Adrenal gland (tissue), 12 donors: ENCODE results near the gene RGS6. TPM values are rescaled to one million over a fixed set of nuclear protein-coding genes. Genes with fewer than 3 reads are reported as not detected.

Experiments used
- DNase-seq, 7 donors: peaks; one replicate each; pipeline ENCODE4 v3.0.0-alpha.2; 2019 to 2020
- H3K27ac ChIP-seq, 5 donors: fragments of 200-600 bp; sonication (generic) in 4 of 5; 1 replicate in 3 of 5; 2 replicates in 2 of 5; pipeline versions ENCODE4 v1.5.1 to v1.8.0; 2016 to 2020; ENCODE audit warnings: mild to moderate bottlenecking in 1 of 5
- H3K27me3 ChIP-seq: fragments of 200-600 bp; 2 replicates; pipeline ENCODE4 v1.8.0; 2021
- H3K36me3 ChIP-seq, 2 donors: fragments of 200-600 bp; replicated peaks in 1 of 2; 1 replicate in 1 of 2; 2 replicates in 1 of 2; pipeline versions ENCODE4 v1.5.1 to v1.8.0; 2018 to 2022
- H3K4me1 ChIP-seq, 2 donors: fragments of 200-600 bp; replicated peaks in 1 of 2; 1 replicate in 1 of 2; 2 replicates in 1 of 2; pipeline versions ENCODE4 v1.5.1 to v1.8.0; 2018 to 2021
- H3K4me3 ChIP-seq, 4 donors: fragments of 200-600 bp; sonication (generic) in 3 of 4; one replicate each; pipeline ENCODE4 v1.5.1; 2016 to 2018
- H3K9me3 ChIP-seq, 3 donors: fragments of 200-600 bp; sonication (generic) in 1 of 3; replicated peaks in 1 of 3; 1 replicate in 2 of 3; 2 replicates in 1 of 3; pipeline versions ENCODE4 v1.5.1 to v1.8.0; 2016 to 2021
- POLR2A ChIP-seq, 2 donors: fragments of 450-650 bp; IDR thresholded peaks; one replicate each; pipeline ENCODE4 v1.6.1; 2017; ENCODE audit warnings: antibody characterized with exemption in 2 of 2, mild to moderate bottlenecking in 2 of 2, moderate library complexity in 1 of 2
- WGBS, 4 donors: extraction: QIAGEN DNeasy Blood & Tissue Kit in 2 of 4; methylation state at CpG; one replicate each; pipeline versions ENCODE4 v1.1.5 to v1.1.7; 2013 to 2017; 5-methylcytosine and 5-hydroxymethylcytosine counted together
- intact Hi-C, 2 donors: fragments of 100-400 bp; cut with DNase I; formaldehyde crosslinking; loops; one replicate each; pipeline versions ENCODE4 v1.14.1 to v1.15.0; 2022 to 2023
- polyA plus RNA-seq, 3 donors: library from polyadenylated mRNA; stranded (reverse); fragments of 200-250 nt in 2 of 3; fragments of 350-450 nt in 1 of 3; fragmentation: Illumina TruSeq in 1 of 3; extraction: RNeasy Lipid Tissue Mini Kit (QIAGEN cat#74804) in 1 of 3; gene quantifications; one replicate each; pipeline ENCODE4 v1.2.3, GENCODE V29; 2013 to 2014
- total RNA-seq, 9 donors: library from RNA; depleted of rRNA in 4 of 9; stranded (reverse); fragments of >200 nt in 4 of 9; fragments of 120-200 nt in 1 of 9; fragmentation: NEBNext Ultra II Directional in 1 of 9; extraction: Animal tissue kit (Norgen Biotek cat#: 25700) in 1 of 9; gene quantifications; one replicate each; pipeline versions ENCODE4 v1.1.0 to v1.2.4, GENCODE V29; 2013 to 2023
- TF ChIP-seq, protein P1 (sequence below), 6 experiments: fragments of 450-650 bp in 4 of 6; fragments of 200-600 bp in 2 of 6; sonication (generic) in 1 of 6; IDR thresholded peaks; 1 replicate in 5 of 6; 2 replicates in 1 of 6; pipeline versions ENCODE4 v1.5.1 to v1.8.0; 2016 to 2021; ENCODE audit warnings: antibody characterized with exemption in 6 of 6, mild to moderate bottlenecking in 2 of 6, moderate library complexity in 1 of 6
- donor health status: healthy with polysubstance abuse.
- donor health status: Bipolar disorder and iron deficiency.
- donor health status: DM: yes; HTN: yes; CAD: no.
- donor health status: DM: no; HTN: no; CAD: no.
- donor health status: DM: no; HTN: no; CAD: no.
- donor health status: DM: yes; HTN: yes; CAD: no.

Gene RGS6
- total and polyA plus RNA-seq, 12 donors = 0.06 to 4.3 (median 0.41) TPM; not detected in 1

DNA sequence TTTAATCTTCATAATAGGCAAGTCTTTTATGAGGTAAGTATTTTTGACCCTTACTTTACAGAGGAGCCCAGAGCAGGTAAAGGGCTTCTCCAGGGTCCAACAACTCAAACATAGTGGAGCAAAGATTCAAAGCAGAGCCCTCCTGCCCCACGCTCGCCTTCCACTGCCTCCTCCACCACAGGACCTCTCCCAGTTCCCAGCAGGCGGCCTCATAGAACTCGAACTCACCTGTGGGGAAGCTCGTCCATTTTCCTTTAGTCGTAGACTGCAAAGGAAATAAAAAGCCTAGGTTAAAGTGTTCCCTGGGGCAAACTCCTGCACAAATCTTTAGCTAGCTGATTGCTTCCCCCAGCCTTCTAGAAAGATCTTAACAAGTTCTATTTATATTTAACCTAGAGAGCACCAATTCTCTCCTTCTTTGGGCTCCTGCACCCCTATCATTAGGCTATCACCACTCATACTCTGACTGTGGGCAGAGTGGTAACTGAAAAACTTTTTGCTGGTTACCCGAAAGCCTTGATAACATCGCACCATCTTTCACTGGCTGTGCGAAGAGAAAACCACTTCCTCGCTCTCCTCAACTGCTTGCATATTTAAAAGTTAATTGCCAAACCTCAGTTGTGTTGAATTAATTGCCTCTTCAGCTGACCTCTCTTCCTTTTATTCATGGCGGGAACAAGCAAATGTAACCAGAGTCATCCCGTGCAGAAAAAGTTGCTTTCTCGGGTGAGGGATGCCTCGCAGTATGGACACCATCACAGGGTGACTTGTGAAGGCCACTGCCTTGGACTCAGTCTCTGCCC is 662.1 kb downstream of the RGS6 start:
- Histone ChIP-seq H3K4me1 (no peaks in the 10 kb centered on the region), H3K36me3 (no peaks in the 10 kb centered on the region), H3K27me3 (no peaks in the 10 kb centered on the region), H3K4me3 (no peak overlapping the region), H3K9me3 (no peaks in the 10 kb centered on the region), H3K27ac (no peak overlapping the region)
- no peak for DNase-seq
- 75 to 85% (median 81%) methylated on average over 14 of the region's 14 CpGs for WGBS, 4 donors
- intact Hi-C loops = no loop called here
- TF ChIP-seq, protein P1, sequence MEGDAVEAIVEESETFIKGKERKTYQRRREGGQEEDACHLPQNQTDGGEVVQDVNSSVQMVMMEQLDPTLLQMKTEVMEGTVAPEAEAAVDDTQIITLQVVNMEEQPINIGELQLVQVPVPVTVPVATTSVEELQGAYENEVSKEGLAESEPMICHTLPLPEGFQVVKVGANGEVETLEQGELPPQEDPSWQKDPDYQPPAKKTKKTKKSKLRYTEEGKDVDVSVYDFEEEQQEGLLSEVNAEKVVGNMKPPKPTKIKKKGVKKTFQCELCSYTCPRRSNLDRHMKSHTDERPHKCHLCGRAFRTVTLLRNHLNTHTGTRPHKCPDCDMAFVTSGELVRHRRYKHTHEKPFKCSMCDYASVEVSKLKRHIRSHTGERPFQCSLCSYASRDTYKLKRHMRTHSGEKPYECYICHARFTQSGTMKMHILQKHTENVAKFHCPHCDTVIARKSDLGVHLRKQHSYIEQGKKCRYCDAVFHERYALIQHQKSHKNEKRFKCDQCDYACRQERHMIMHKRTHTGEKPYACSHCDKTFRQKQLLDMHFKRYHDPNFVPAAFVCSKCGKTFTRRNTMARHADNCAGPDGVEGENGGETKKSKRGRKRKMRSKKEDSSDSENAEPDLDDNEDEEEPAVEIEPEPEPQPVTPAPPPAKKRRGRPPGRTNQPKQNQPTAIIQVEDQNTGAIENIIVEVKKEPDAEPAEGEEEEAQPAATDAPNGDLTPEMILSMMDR (IDR thresholded peaks at IDR 0.05) = no peak
- TF ChIP-seq POLR2A (IDR thresholded peaks at IDR 0.05) = no peak

DNA sequence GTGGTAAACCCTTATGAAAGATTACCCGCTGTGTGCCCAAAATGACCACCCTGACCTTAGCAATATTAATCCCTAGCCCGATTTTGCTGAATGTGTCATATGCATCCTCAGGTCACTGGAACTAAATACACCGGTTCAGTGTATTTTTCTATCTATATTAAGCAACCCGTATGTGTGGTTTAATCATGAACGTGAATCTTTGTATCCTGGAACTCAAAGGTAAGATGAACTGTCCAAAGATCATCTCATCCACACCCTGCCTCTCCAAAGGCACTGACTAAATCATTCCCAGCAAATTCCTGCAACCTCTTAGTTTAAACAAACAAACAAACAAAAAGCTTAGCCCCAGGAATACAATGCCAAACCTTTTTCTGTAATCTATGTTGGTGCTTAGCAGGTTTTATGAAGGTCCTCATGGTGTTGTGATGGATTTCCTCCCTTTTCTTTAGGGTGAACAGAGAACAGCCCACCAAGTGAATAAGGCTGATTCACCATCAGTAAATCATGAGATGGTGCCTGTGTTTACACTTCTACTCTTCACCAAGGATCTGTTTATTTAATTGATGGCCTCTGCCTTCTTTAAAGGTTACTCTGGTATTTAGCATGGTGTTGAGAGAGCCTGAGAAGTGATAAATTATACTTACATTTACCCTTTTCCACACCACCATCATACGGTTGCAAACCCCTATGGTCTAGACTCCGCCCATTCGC is 663.1 kb downstream of the RGS6 start:
- H3K4me3 ChIP-seq = no peak overlapping the region
- H3K36me3 ChIP-seq = no peaks in the 10 kb centered on the region
- no peaks in the 10 kb centered on the region for H3K4me1 ChIP-seq
- no peaks in the 10 kb centered on the region for H3K27me3 ChIP-seq
- intact Hi-C loops = no loop called here
- H3K9me3 ChIP-seq = no peaks in the 10 kb centered on the region
- DNase-seq = no peak
- 89 to 91% (median 89%) methylated on average over 8 of the region's 8 CpGs for WGBS, 4 donors
- no peak overlapping the region for H3K27ac ChIP-seq
- TF ChIP-seq, protein P1 (IDR thresholded peaks at IDR 0.05) = no peak
- TF ChIP-seq POLR2A (IDR thresholded peaks at IDR 0.05) = no peak

DNA sequence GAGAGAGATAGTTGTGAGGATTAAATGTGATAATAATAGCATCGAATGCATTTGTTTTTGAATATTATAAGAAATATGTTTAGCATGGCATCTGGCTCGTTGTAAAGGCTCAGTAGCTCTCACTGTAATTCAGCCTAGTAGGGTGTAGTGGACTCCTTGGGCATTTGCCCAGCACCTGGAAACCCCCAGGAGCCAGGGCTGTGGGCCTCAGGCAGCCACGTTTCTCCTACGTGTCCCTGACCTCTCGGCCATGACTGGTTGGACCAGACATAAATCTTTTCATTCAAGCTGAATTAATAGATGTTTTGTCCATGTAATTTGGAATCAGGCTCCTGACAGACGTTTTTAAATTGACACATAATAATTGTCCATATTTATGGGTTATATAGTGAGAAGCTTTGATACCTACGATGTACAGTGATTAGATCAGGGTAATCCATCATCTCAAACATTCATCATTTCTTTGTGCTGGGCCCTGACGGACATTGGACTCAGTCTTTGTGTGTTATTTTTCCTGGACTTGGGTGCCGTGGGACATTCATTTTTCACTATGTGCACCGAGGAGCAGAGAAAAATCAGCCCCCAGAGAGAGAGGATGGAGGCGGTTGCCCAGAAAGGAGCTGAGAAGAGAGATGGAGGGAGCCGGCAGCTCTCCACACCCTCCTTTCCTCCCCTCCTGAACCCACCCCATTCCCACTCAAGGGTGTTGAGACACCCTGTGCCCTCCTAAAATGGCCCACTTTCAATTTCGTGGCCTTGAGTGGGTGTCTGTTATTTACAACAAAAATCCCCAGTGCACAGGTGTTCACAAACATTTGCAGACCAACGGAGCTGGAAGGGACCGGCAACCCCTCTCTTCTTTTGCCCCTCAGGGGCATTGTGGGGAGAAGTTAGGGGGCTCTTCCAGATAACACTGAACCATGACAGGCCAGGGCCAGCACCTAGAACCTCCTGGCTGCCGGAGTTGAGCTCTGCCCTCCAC is 665.3 kb downstream of the RGS6 start:
- Histone ChIP-seq H3K4me1 (no peaks in the 10 kb centered on the region), H3K27ac (no peak overlapping the region), H3K36me3 (no peaks in the 10 kb centered on the region), H3K4me3 (no peak overlapping the region), H3K27me3 (no peaks in the 10 kb centered on the region), H3K9me3 (no peaks in the 10 kb centered on the region)
- intact Hi-C loops = no loop called here
- TF ChIP-seq, protein P1 (IDR thresholded peaks at IDR 0.05) = no peak
- no peak for TF ChIP-seq POLR2A (IDR thresholded peaks at IDR 0.05)
- no peak for DNase-seq
- WGBS, 4 donors = 49 to 66% (median 59%) methylated on average over 14 to 16 of the region's 16 CpGs

DNA sequence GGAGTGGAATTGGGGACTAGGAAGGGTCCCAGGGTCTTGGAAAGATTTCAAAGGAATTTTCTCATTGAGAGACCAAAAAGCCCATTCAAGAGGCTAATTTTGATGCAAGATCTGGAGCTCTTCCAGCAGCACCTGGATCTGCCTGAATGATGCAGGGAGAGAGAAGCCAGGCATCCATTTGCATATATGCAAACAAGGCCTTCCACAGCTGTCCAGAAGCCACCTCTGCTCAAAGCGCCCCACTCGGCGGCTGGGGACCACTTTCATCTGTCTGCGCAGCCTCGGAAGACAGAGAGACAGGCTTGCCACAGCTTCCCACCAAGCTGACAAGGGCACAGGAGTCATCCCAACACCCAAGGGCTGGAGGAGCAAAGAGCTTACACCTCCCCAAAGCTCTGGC is 666.1 kb downstream of the RGS6 start:
- Histone ChIP-seq H3K4me3 (no peak overlapping the region), H3K27ac (no peak overlapping the region), H3K27me3 (no peaks in the 10 kb centered on the region), H3K4me1 (no peaks in the 10 kb centered on the region), H3K9me3 (no peaks in the 10 kb centered on the region), H3K36me3 (no peaks in the 10 kb centered on the region)
- intact Hi-C loops = no loop called here
- 86 to 99% (median 93%) methylated on average over 3 to 5 of the region's 5 CpGs for WGBS, 4 donors
- DNase-seq = no peak
- TF ChIP-seq, protein P1 (IDR thresholded peaks at IDR 0.05) = no peak
- TF ChIP-seq POLR2A (IDR thresholded peaks at IDR 0.05) = no peak
